SK-N-SH (cell line): ENCODE data around the gene DFFB. TPM values are rescaled to one million over a fixed set of nuclear protein-coding genes. Genes with fewer than 3 reads are reported as not detected.

Experiments
- CTCF ChIA-PET: fragments of 300-600, 350-600 bp; formaldehyde crosslinking; extraction: SDS; loops from one replicate; lab custom pipeline; 2021; lab: Yijun Ruan, JAX
- POLR2A ChIA-PET: fragments of 350-600 bp; sonication (Branson Sonifier 250); formaldehyde crosslinking; extraction: SDS; loops from one replicate; lab custom pipeline; 2020; ENCODE audit warnings: antibody characterized with exemption, inconsistent platforms; lab: Yijun Ruan, JAX
- DNase-seq: peaks from one replicate; pipeline ENCODE4 v3.0.0; 2012
- H2AFZ ChIP-seq: fragments of 200-600 bp; sonication (generic); 2 replicates; pipeline ENCODE4 v1.8.1; 2016; ENCODE audit warnings: antibody characterized with exemption, mild to moderate bottlenecking, low read depth
- H3F3A ChIP-seq: fragments of 200-600 bp; sonication (generic); replicated peaks from 2 replicates; pipeline ENCODE3; 2016; ENCODE audit warnings: antibody characterized with exemption, mild to moderate bottlenecking; ENCODE audit not compliant: insufficient read depth
- H3K27ac ChIP-seq, 2 experiments: fragments of 200-500 bp in 1 of 2; fragments of 200-600 bp in 1 of 2; sonication (Bioruptor generic) in 1 of 2; sonication (generic), shearing (Covaris generic) in 1 of 2; 2 replicates each; pipeline versions ENCODE4 v1.5.1 to v1.6.1; 2014 to 2016; ENCODE audit warnings: low read depth in 2 of 2, inconsistent platforms in 1 of 2, low read length in 1 of 2, mild to moderate bottlenecking in 1 of 2, mixed read lengths in 1 of 2
- H3K27me3 ChIP-seq: fragments of 200-600 bp; sonication (generic), shearing (Covaris generic); 2 replicates; pipeline ENCODE4 v1.6.1; 2016; ENCODE audit warnings: mixed run types; ENCODE audit not compliant: insufficient read depth
- H3K36me3 ChIP-seq, 2 experiments: fragments of 200-500 bp in 1 of 2; fragments of 200-600 bp in 1 of 2; sonication (Bioruptor generic) in 1 of 2; sonication (generic) in 1 of 2; replicated peaks in 1 of 2; 2 replicates each; pipeline versions ENCODE3 to v1.5.1; 2014 to 2016; ENCODE audit warnings: low read length in 1 of 2, mild to moderate bottlenecking in 1 of 2; ENCODE audit not compliant: insufficient read depth in 2 of 2, control insufficient read depth in 1 of 2
- H3K4me1 ChIP-seq, 2 experiments: fragments of 200-500 bp in 1 of 2; fragments of 200-600 bp in 1 of 2; sonication (Bioruptor generic) in 1 of 2; sonication (generic), shearing (Covaris generic) in 1 of 2; 2 replicates each; pipeline versions ENCODE4 v1.5.1 to v1.6.1; 2014 to 2016; ENCODE audit warnings: low read depth in 1 of 2, low read length in 1 of 2, mixed run types in 1 of 2; ENCODE audit not compliant: insufficient read depth in 2 of 2, control insufficient read depth in 1 of 2
- H3K4me2 ChIP-seq: fragments of 200-600 bp; sonication (generic), shearing (Covaris generic); 2 replicates; pipeline ENCODE4 v1.6.1; 2017; ENCODE audit warnings: mixed run types
- H3K4me3 ChIP-seq, 2 experiments: fragments of 200-500 bp in 1 of 2; fragments of 200-600 bp in 1 of 2; sonication (Bioruptor generic) in 1 of 2; sonication (generic), shearing (Covaris generic) in 1 of 2; 2 replicates each; pipeline versions ENCODE4 v1.5.1 to v1.8.1; 2014 to 2016; ENCODE audit warnings: low read depth in 2 of 2, inconsistent platforms in 1 of 2, low read length in 1 of 2, mild to moderate bottlenecking in 1 of 2, mixed read lengths in 1 of 2, moderate library complexity in 1 of 2
- H3K79me2 ChIP-seq: fragments of 200-600 bp; sonication (generic); 2 replicates; pipeline ENCODE4 v1.8.1; 2017; ENCODE audit warnings: mild to moderate bottlenecking; ENCODE audit not compliant: insufficient read depth
- H3K9ac ChIP-seq: fragments of 200-600 bp; sonication (generic); 2 replicates; pipeline ENCODE4 v1.6.1; 2017; ENCODE audit warnings: mixed run types
- H3K9me2 ChIP-seq: fragments of 200-600 bp; sonication (generic); 2 replicates; pipeline ENCODE4 v1.6.1; 2017; ENCODE audit warnings: mixed run types
- H3K9me3 ChIP-seq: fragments of 200-600 bp; sonication (generic); 2 replicates; pipeline ENCODE4 v1.6.1; 2017; ENCODE audit warnings: mixed run types, mild to moderate bottlenecking, moderate library complexity
- H4K20me1 ChIP-seq: fragments of 200-600 bp; sonication (generic); 2 replicates; pipeline ENCODE4 v1.6.1; 2017; ENCODE audit warnings: mild to moderate bottlenecking, mixed run types; ENCODE audit not compliant: insufficient read depth
- CHD2 ChIP-seq: fragments of 150-350 bp; IDR thresholded peaks from 2 replicates; pipeline ENCODE4 v1.6.1; 2018; ENCODE audit warnings: low read length; ENCODE audit not compliant: partially characterized antibody
- ELF1 ChIP-seq: IDR thresholded peaks from 2 replicates; pipeline ENCODE4 v1.4.0; 2012
- EP300 ChIP-seq, 2 experiments: IDR thresholded peaks; 2 replicates each; pipeline versions ENCODE4 v1.4.0 to v1.6.1; 2012; ENCODE audit warnings: borderline replicate concordance in 1 of 2, low read depth in 1 of 2, low read length in 1 of 2
- EZH2phosphoT487 ChIP-seq: fragments of 200-600 bp; sonication (generic); IDR thresholded peaks from 2 replicates; pipeline ENCODE4 v1.6.1; 2017; ENCODE audit warnings: low read depth, mixed run types, mild to moderate bottlenecking, antibody characterized with exemption, moderate library complexity, borderline replicate concordance
- FOSL2 ChIP-seq: IDR thresholded peaks from 2 replicates; pipeline ENCODE4 v1.4.0; 2012; ENCODE audit warnings: low read depth, mild to moderate bottlenecking, moderate library complexity, borderline replicate concordance
- JUND ChIP-seq: IDR thresholded peaks from 2 replicates; pipeline ENCODE4 v1.4.0; 2012
- NFIC ChIP-seq: IDR thresholded peaks from 2 replicates; pipeline ENCODE4 v1.4.0; 2012; ENCODE audit warnings: borderline replicate concordance
- TCF12 ChIP-seq: IDR thresholded peaks from 2 replicates; pipeline ENCODE4 v1.4.0; 2012
- WGBS: methylation state at CpG from one replicate; pipeline ENCODE4 v1.1.6; 2017; ENCODE audit warnings: low lambda C conversion rate; 5-methylcytosine and 5-hydroxymethylcytosine counted together
- polyA plus RNA-seq, 3 experiments: library from polyadenylated mRNA; depleted of rRNA; stranded (reverse); fragments of >200 nt; gene quantifications; 2 replicates each; pipeline ENCODE4 v1.2.3, GENCODE V29; 2012
- TF ChIP-seq, protein P1 (sequence below): fragments of 150-350 bp; IDR thresholded peaks from 2 replicates; pipeline ENCODE4 v1.6.1; 2016; ENCODE audit warnings: mild to moderate bottlenecking, low read depth, low read length
- TF ChIP-seq, protein P2 (sequence below): fragments of 150-350 bp; IDR thresholded peaks from 2 replicates; pipeline ENCODE4 v1.6.1; 2017; ENCODE audit warnings: antibody characterized with exemption, low read length, low read depth, borderline replicate concordance
- TF ChIP-seq, protein P3 (sequence below): IDR thresholded peaks from 2 replicates; pipeline ENCODE4 v1.6.1; 2012; ENCODE audit warnings: mild to moderate bottlenecking, low read depth, low read length, moderate library complexity
- TF ChIP-seq, protein P4 (sequence below): fragments of 200-600 bp; sonication (generic); IDR thresholded peaks from 2 replicates; pipeline ENCODE4 v1.6.1; 2017; ENCODE audit warnings: antibody characterized with exemption, mild to moderate bottlenecking, moderate library complexity
- TF ChIP-seq, protein P5 (sequence below): IDR thresholded peaks from 2 replicates; pipeline ENCODE4; 2012
- TF ChIP-seq, protein P6 (sequence below): IDR thresholded peaks from 2 replicates; pipeline ENCODE4 v1.4.0; 2012; ENCODE audit warnings: low read depth, borderline replicate concordance

The DFFB gene
- polyA plus RNA-seq, 1 of the 3 experiments (the other 2 are of a cell fraction): 8.2 TPM

DNA sequence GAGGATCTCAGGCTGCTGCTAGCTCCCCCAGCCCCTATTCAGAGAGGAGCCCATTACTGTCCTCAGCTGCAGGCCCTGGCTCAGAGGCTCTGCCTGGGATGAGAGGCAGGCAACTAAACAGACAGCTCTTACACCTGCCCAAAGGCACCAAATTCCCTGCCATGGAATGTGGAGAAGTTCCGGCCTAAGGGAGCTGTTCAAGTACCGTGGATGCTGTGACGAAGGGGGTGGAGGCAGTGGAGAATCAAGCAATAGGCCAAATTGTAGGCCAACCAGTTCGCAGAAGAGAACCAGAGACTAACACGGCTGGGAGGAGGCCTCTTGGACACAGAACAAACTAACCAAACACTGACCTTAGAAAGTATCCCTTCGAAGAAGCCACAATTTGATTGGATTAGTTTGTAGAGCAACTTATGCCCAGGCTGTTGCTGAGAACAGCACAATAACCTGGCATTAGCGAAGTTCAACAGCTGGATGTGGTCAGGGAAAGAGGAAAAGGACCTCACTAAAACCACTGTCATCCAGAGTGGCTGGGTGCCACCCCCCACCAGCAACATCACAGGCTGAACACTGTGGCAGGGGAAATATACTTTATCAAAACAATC, 39.2 kb downstream of the DFFB start:
- POLR2A ChIA-PET: no interaction called here

DNA sequence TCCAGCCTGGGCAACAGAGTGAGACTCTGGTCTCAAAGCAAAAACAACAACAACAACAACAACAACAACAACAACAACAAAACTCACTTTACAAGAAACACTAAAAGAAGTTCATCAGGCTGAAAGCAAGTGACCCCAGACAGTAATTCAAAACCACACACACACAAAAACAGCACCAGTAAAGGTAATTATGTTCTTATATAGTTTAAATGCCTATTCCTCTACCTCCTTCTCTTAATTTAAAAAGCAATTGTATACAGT, 41.1 kb downstream of the DFFB start:
- H4K20me1 ChIP-seq: 0 out of 2 replicates have a peak, but pooled peaks cover 9% of the 10 kb centered on the region
- no peaks in the 10 kb centered on the region for H3K9me2 ChIP-seq
- DNase-seq: no peak
- H3K9ac ChIP-seq: no peak overlapping the region
- no peak overlapping the region for H3K27ac ChIP-seq
- TF ChIP-seq, protein P1, sequence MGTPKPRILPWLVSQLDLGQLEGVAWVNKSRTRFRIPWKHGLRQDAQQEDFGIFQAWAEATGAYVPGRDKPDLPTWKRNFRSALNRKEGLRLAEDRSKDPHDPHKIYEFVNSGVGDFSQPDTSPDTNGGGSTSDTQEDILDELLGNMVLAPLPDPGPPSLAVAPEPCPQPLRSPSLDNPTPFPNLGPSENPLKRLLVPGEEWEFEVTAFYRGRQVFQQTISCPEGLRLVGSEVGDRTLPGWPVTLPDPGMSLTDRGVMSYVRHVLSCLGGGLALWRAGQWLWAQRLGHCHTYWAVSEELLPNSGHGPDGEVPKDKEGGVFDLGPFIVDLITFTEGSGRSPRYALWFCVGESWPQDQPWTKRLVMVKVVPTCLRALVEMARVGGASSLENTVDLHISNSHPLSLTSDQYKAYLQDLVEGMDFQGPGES: no peak
- TF ChIP-seq EP300 (IDR thresholded peaks at IDR 0.05; ENCODE audit: borderline replicate concordance in 1 of 2, low read depth in 1 of 2, low read length in 1 of 2) (no peak), TCF12 (no peak), JUND (no peak), ELF1 (no peak), CHD2 (no peak)
- TF ChIP-seq, protein P2, sequence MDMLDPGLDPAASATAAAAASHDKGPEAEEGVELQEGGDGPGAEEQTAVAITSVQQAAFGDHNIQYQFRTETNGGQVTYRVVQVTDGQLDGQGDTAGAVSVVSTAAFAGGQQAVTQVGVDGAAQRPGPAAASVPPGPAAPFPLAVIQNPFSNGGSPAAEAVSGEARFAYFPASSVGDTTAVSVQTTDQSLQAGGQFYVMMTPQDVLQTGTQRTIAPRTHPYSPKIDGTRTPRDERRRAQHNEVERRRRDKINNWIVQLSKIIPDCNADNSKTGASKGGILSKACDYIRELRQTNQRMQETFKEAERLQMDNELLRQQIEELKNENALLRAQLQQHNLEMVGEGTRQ: no peak
- TF ChIP-seq, protein P3, sequence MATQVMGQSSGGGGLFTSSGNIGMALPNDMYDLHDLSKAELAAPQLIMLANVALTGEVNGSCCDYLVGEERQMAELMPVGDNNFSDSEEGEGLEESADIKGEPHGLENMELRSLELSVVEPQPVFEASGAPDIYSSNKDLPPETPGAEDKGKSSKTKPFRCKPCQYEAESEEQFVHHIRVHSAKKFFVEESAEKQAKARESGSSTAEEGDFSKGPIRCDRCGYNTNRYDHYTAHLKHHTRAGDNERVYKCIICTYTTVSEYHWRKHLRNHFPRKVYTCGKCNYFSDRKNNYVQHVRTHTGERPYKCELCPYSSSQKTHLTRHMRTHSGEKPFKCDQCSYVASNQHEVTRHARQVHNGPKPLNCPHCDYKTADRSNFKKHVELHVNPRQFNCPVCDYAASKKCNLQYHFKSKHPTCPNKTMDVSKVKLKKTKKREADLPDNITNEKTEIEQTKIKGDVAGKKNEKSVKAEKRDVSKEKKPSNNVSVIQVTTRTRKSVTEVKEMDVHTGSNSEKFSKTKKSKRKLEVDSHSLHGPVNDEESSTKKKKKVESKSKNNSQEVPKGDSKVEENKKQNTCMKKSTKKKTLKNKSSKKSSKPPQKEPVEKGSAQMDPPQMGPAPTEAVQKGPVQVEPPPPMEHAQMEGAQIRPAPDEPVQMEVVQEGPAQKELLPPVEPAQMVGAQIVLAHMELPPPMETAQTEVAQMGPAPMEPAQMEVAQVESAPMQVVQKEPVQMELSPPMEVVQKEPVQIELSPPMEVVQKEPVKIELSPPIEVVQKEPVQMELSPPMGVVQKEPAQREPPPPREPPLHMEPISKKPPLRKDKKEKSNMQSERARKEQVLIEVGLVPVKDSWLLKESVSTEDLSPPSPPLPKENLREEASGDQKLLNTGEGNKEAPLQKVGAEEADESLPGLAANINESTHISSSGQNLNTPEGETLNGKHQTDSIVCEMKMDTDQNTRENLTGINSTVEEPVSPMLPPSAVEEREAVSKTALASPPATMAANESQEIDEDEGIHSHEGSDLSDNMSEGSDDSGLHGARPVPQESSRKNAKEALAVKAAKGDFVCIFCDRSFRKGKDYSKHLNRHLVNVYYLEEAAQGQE: no peak
- CTCF ChIA-PET: no interaction called here
- no peaks in the 10 kb centered on the region for H3F3A ChIP-seq
- no peaks in the 10 kb centered on the region for H3K9me3 ChIP-seq
- no peaks in the 10 kb centered on the region for H3K27me3 ChIP-seq
- peaks cover 65% of the 10 kb centered on the region for H3K79me2 ChIP-seq
- H2AFZ ChIP-seq: no peak overlapping the region
- no peak overlapping the region for H3K4me3 ChIP-seq
- H3K36me3 ChIP-seq: peaks cover 2 to 12% of the 10 kb centered on the region in 2 experiments
- H3K4me2 ChIP-seq: no peak overlapping the region
- peaks cover 0 to 14% of the 10 kb centered on the region in 2 experiments; a peak in 1 of 4 replicates for H3K4me1 ChIP-seq
- POLR2A ChIA-PET: no interaction called here

More for the DNA sequence above, 39.2 kb downstream of the DFFB start:
- Histone ChIP-seq H3K36me3 (peaks cover 8 to 12% of the 10 kb centered on the region in 2 experiments), H2AFZ (no peak overlapping the region), H3K4me2 (no peak overlapping the region), H3K9ac (no peak overlapping the region), H4K20me1 (0 out of 2 replicates have a peak, but pooled peaks cover 9% of the 10 kb centered on the region), H3K4me1 (peaks cover 0 to 4% of the 10 kb centered on the region in 2 experiments; a peak in 1 of 4 replicates), H3K79me2 (peaks cover 73% of the 10 kb centered on the region), H3K9me2 (no peaks in the 10 kb centered on the region), H3K9me3 (no peaks in the 10 kb centered on the region), H3F3A (no peaks in the 10 kb centered on the region), H3K27me3 (no peaks in the 10 kb centered on the region), H3K4me3 (no peak overlapping the region), H3K27ac (no peak overlapping the region)
- CTCF ChIA-PET: interaction anchor here (0.9 kb wide), 1 partner anchor 11 kb away, joined by 5 read pairs; no protein-coding TSS in a partner anchor
- 98% methylated on average over 6 of the region's 7 CpGs for WGBS
- DNase-seq: no peak
- no peak for TF ChIP-seq JUND
- no peak for TF ChIP-seq EZH2phosphoT487
- TF ChIP-seq, protein P4, sequence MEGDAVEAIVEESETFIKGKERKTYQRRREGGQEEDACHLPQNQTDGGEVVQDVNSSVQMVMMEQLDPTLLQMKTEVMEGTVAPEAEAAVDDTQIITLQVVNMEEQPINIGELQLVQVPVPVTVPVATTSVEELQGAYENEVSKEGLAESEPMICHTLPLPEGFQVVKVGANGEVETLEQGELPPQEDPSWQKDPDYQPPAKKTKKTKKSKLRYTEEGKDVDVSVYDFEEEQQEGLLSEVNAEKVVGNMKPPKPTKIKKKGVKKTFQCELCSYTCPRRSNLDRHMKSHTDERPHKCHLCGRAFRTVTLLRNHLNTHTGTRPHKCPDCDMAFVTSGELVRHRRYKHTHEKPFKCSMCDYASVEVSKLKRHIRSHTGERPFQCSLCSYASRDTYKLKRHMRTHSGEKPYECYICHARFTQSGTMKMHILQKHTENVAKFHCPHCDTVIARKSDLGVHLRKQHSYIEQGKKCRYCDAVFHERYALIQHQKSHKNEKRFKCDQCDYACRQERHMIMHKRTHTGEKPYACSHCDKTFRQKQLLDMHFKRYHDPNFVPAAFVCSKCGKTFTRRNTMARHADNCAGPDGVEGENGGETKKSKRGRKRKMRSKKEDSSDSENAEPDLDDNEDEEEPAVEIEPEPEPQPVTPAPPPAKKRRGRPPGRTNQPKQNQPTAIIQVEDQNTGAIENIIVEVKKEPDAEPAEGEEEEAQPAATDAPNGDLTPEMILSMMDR: no peak
- TF ChIP-seq, protein P5, sequence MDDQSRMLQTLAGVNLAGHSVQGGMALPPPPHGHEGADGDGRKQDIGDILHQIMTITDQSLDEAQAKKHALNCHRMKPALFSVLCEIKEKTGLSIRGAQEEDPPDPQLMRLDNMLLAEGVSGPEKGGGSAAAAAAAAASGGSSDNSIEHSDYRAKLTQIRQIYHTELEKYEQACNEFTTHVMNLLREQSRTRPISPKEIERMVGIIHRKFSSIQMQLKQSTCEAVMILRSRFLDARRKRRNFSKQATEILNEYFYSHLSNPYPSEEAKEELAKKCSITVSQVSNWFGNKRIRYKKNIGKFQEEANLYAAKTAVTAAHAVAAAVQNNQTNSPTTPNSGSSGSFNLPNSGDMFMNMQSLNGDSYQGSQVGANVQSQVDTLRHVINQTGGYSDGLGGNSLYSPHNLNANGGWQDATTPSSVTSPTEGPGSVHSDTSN: no peak
- TF ChIP-seq FOSL2: no peak
- TF ChIP-seq NFIC: no peak
- TF ChIP-seq, protein P6, sequence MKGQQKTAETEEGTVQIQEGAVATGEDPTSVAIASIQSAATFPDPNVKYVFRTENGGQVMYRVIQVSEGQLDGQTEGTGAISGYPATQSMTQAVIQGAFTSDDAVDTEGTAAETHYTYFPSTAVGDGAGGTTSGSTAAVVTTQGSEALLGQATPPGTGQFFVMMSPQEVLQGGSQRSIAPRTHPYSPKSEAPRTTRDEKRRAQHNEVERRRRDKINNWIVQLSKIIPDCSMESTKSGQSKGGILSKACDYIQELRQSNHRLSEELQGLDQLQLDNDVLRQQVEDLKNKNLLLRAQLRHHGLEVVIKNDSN: no peak
- TF ChIP-seq EP300 (IDR thresholded peaks at IDR 0.05; ENCODE audit: borderline replicate concordance in 1 of 2, low read depth in 1 of 2, low read length in 1 of 2): no peak
